SK-N-MC (cell line): ENCODE data around the gene CCDC63.

ENCODE experiments used
- EZH2 ChIP-seq: fragments of 200-600 bp; sonication (generic); IDR thresholded peaks from one replicate; pipeline ENCODE4 v1.6.1; 2017; ENCODE audit warnings: antibody characterized with exemption
- POLR2AphosphoS5 ChIP-seq: IDR thresholded peaks from 2 replicates; pipeline ENCODE4 v1.6.1; 2012; ENCODE audit warnings: mild to moderate bottlenecking, low read depth, low read length, borderline replicate concordance

DNA sequence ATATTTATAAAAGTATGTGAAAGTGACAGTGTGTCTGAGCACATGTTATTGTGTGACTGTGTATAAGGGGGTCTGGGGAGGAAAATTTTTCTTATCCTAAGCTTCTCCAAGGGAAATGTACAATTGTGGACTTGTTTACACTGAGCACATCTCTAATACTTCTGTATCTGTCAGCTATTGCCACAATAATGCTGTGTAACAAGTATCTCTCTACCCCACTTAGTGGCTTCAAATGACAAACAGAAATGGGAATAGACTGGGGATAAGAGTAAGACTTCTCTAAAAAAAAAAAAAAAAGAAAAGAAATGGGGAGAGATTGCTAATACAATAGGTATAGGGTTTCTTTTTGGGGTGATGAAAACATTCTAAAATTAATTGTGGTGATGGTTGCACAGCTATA, 44.3 kb upstream of the CCDC63 start:
- TF ChIP-seq EZH2 = no peak
- TF ChIP-seq POLR2AphosphoS5 = no peak
